ENCODE data around the gene TTC32.
"Not testable (repeated sequence)": the region's sequence is repeated elsewhere in the genome, so short reads cannot be mapped to it uniquely, and the experiment has no call there.

The TTC32 gene

DNA sequence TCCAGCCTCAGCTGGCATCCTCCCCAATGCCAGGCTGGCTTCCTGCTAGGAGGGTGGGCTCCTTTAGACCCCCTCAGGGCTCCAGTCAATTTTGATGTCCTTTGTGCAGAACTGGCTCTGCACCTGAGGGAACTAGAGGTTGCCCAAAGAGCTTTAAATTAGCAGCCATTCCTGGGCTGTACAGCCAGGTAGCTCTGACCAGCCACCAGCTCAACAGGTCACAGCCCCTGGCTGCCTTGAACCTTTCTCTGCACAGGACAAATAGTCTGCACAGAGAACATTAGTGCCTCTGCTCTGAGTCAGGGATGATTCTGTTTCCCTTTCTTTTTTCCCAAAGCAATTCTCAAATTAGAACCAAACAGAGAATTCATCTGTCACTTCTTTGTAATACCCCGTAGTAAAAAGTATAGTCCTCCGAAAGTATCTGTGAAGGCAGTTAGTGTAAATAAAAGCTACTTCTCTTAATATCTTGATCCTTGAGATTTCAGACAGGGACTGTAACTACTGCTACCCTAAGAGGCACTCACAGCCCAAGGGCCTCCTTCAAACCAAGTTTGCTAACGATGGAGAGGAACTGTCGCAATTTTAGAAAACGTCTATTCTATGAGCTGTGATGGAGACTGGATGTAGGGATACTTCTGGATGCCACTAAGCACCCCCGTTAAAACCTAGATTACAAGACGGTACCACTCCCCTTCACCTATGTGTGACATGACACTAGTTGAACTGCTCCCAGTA, 3.0 kb downstream of the TTC32 start:
- DNase-seq = no peak

DNA sequence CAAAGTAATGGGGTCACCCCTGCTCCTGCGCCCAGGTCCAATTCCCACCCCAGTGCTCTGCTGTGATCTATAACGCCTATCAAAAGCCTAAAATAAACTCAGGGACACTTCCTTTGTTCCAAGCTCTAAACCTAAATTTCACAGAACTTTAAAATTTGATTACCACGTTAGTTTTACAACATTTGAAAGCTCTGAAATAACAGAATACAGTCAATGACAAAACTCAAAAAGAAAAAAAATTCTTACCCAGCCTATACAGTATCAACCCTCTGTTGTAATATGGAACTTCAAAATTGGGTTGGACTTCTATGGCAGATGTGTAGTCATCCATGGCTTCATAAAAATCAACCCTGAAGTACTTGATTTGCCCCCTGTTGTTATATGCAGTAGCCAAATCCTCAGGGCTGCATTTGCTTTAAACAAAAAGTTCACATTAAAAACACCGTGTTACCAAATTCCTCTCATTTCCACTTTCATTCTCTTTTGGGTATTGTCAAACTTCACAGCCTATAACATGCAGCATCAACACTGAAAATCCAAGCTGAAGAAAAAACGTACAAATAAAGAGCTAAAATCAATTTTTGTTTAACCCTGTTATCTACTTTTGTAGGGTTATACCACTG, 4.0 kb downstream of the TTC32 start:
- DNase-seq = no peak

DNA sequence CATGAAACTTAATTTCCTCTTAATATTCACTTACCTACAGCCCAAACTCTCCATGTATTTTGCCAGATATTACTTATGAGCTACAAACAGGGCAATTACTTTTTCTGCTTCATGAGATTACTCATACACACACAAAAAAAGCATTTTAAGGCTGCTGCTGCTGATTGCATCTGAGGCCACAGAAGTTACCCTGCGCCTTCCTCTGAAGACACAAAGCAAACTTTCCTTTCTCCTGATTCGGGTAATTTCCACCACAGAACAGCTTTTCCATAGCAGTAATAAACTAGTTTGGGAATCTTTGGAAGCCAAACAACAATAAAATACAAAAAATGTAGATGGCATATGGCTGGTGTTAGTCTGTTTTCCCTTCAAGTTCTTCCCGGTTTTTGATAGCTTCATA, 6.2 kb downstream of the TTC32 start:
- no peak for DNase-seq

DNA sequence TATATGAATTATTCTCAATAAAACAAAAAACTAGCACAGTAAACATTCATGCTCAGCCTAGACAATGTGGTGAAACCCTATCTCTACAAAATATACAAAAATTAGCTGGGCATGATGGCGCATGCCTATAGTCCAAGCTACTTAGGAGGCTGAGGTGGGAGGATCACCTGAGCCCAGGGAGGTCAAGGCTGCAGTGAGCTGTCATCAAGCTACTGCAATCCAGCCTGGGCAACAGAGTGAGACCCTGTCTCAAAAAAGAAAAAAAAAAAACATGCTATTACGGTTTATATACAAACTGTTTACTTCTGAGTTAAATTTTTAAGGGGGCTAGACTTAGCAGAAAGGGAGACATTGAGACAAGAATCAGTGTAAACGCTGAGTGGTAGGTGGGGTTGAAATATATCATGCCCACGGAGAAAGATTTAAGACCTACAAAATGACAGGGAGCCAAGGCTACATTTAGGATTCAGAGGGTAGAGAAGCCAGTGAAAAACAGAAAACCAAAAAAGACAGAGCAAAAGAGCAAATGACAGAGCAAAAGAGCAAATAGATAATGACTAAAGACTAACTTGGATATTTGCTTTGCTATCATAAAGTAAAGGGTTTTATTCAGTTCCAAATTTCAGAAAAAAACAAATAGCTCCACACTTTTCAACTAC, 7.5 kb downstream of the TTC32 start:
- DNase-seq = no peak

DNA sequence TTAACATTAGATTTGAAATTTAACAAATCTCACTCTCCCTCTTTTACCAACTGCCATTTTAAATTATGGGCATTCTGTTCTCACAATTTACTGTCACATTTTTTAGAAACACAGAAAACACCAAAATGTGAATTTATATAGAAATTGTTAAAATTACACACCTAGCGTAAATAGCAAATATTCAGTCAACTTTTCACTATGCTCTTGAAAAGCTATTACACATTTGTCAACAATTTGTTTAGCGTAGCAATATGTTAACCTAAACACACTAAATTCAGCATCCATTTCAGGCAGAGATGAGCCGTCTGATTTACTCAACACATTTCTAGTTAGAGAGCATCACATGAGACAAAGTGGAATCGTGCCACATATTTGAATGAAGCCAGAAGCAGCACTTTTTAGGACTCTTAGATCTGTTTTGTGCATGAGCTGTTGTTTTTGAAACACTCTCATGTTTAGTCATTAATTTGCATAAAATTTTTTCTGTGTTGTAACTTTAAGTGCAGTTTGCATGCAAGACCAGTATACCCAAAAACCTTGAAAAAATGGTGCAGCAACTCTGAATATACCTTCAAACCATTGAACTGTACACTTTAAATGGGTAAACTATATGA, 8.2 kb downstream of the TTC32 start:
- DNase-seq = no peak

DNA sequence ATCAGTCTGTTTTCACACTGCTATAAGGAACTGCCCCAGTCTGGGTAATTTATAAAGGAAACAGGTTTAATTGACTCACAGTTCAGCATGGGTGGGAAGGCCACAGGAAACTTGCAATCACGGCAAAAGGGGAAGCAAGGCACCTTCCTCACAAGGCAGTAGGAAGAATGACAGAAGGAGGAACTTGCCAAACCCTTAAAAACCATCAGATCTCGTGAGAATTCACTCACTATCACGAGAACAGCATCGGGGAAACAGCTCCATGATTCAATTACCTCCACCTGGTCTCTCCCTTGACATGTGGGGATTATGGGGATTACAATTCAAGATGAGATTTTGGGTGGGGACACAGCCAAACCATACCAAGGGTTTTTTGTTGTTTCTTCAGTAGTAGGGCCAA, 9.8 kb downstream of the TTC32 start:
- not testable (repeated sequence) for DNase-seq

DNA sequence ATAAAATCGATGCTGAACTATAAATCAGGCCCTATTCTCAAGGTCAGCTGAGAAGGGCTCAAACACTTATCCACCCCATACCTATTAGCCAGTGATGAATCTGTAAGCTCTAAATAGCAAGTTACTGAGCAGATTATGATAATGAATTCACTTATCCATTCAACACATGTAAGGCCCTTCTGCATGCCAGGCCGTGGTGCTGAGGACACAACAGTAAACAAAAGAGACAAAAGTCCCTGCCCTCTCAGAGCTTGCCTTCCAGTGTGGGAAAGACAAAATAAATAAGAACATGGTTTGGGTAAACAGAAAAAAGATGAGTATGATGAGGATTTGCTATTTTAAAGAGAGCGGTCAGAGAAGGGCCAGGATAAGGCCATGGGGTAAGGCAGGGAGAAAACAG, 11.7 kb downstream of the TTC32 start:
- no peak for DNase-seq

DNA sequence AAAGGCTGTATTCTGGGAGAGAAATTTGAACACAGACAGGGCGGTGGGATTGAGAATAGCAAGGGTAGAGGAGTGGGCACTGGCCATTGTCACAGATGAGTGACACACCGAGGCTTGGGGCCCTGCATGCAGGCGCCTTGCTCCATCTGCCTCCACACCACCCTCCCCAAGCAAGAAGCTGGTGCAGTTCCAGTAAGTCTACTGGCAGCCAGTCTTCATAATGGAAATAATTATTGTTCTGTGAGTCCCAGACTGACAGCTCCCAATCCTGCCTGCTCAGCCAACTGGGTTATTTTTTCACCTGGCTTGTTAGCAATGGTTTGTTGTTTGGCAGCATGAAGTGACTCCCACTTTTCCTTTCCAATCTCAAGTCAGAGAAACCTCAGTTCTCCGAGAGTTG, 13.0 kb downstream of the TTC32 start:
- no peak for DNase-seq

DNA sequence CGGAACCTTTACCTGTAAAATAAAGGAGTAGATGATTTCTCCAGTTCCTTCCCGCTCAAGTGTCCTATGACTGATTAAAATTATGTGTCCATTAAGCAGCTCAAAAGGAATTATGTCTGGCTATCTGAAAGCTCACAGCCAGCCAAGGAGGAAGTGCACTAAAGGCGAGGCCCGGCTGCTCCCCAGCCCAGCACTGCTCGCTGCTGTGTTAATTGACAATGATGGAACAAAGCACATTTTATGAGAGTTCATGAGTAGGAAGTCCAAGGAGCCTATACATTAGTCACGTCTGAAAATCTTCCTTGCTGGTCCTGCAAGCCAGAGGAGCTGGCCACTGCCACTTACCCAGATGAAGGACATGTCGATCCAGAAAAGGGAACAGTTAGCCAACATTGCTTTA, 14.3 kb downstream of the TTC32 start:
- no peak for DNase-seq

DNA sequence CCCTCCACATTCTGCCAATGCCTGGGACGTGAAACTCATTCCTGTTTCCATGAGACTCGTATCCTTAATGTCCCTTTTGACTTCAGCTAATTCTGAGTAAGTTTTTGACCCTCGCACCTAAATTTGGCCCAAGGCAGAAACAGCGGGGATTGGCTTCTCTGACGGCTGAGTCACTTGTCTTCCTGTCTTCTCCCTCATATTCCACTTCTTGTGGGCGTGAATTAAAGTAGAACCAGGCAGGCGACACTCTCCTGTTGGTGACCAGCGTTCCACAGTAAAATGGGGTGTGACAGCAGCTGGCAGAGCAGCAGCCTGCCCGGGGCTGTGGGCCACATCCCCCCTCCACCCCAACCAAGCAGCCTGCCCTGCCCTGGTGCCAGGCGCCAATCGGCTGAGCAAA, 15.5 kb downstream of the TTC32 start:
- no peak for DNase-seq

DNA sequence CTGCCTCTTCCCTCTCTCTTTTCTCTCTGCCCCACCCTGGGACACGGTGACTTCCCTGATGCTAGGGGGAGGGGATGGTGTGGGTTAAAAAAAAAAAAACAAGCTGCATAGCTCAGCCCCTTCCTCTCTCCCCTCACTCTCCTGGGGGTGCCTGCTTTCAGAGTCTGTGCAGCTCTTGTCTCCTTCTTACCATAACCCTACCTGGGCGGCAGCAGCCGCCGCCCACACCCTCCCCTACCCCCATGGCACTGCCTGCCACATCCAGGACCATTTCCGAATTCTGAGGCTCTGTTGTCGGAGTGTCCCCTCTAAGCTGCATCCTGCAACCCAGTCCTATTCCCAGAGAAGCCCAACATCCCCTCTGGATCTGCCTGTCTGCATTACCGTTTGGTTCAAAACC, 16.0 kb downstream of the TTC32 start:
- DNase-seq = no peak

DNA sequence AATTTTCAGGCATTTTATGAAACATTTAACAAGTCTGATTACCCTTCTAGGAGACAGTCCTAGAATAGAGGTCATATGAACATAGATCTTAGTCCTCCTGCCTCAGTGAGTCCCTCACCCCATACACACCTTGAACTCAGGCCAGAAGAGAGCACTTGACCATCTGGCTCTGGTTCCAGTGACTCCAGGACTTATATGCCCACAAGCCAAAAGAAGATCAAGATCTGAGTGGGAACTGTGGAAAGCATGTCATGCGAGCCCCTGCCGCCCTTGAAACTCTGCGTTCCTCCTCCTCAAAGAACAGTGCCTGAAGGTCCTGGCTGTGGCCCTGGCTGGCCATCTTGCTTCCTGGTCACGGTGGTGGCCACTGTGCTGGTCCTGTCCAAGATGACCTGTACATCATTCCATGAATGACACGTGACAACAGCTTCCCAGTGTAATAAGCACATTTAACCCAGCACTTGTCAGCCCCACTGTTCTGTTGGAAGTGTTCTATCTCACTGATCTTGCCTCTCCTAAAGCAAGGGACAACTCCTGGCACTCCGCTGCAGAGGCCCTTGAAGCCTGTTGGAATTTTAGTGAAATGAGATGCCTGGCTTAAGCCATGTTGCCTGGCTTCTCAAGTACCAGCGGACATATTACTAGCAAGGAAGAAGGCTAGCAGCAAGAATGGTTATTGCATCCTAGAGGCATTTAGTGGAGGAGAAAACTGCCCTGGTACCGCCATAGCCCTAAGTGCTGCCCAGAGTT, 17.6 kb downstream of the TTC32 start:
- no peak for DNase-seq

DNA sequence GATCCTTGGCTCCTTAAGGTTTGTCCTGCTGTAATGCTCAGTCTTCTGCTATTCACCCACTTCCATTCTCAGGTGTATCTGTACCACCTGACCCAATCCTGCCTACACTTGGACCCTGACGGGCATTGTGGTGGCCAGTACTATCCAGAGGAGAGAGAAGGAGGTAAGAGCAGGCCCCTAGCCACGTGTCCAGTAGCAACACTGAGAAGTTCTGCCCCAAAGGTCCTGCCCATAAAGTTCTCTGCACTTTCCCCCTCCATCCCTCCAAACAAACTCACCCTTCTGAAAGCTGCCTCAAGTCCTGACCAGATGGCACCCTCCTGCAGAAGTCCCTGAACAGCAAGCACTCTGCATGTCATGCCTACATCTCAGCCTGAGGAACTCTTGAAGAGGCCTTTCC, 18.3 kb downstream of the TTC32 start:
- DNase-seq = no peak

DNA sequence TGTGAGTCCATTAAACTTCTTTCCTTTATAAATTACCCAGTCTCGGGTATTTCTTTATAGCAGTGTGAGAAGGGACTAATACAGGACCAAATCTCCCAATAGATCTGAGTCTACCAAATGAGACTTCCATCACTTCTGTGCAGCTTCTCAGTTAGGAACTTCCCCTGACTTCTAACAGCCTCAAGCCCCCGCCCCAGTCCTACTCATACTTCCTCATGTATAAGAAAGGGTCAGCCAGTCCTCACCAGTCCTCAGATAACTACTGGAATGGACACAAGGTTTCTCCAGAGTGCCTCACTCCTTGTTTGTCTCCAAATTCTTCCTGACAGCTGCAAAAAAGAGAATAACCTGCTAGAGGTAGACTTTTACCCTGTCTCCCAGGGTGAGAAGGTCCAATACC, 19.5 kb downstream of the TTC32 start:
- no peak for DNase-seq

DNA sequence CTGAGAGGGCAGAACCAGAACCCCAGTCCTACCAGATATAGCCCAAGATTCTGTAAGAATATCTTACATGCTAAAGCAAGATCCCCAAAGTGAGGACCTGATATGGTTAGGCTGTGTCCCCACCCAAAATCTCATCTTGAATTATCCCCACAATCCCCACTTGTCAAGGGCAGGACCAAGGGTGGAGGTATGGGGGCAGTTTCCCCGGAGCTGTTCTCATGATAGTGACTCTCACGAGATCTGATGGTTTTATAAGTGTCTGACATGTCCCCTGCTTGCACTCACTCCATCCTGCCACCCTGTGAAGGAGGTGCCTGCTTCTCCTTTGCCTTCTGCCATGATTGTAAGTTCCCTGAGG, 19.9 kb downstream of the TTC32 start:
- DNase-seq = no peak

DNA sequence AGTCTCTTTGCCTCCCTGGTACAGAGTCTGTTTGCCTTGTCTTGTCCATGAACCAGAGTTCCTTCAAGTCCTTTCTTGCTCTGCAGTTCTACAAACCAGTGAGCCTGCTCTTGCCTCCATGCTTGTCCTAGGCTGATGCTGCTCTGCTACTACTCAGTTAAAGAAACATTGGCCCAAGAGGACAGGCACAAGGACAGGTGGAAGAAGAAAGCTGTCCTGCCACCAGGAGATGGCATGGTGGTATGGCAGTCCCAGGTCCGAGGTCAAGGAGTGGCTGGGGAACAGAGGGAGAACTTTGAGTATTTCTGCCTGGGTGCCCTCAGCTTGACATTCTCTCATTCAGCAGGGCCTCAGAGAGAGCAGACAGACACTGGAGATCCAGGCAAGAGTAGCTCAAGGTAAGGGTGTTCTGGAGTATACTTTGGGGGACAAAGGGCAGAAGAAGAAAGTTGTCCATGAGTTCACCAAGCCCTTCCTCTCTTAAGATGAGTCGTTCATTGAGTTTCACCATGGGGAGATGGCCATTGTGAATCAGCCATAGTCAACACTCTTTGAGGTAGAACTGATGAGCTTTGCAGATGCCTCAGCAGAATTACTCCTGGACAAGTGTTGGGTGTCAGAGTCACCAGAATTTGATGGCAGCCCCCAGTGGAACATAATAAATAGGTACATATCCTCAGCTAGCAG, 20.4 kb downstream of the TTC32 start:
- no peak for DNase-seq

DNA sequence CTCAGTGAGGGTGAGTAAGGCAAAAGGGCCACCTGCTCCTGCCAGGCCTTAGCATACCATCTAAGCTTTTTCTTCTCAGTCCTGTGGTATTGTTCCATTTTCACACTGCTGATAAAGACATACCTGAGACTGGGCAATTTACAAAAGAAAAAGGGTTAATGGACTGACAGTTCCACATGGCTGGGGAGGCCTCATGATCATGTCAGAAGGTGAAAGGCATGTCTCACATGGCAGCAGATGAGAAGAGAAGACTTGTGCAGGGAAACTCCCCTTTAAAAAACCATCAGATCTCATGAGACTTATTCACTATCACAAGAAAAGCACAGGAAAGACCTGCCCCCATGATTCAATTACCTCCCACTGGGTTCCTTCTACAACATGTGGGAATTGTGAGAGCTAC, 21.6 kb downstream of the TTC32 start:
- DNase-seq = not testable (repeated sequence)

DNA sequence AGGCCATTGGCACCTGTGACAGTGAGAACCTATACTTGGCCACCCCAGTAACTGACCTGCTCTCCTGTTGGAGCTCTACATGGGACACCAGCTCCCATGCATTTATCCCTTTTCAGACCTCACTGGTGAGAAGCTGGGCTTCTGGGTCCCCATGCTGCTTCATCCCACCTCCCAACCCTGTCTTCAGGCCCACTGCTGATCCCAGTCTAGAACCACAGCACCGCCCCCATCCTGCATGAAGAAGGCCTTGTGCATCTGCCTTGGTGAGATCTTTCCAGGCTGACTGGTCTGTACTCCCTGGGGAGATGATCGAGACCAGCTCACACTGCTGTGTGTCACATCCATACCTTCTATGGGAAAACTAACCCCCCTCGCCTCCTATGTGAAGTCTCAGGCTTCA, 22.7 kb downstream of the TTC32 start:
- DNase-seq = no peak

DNA sequence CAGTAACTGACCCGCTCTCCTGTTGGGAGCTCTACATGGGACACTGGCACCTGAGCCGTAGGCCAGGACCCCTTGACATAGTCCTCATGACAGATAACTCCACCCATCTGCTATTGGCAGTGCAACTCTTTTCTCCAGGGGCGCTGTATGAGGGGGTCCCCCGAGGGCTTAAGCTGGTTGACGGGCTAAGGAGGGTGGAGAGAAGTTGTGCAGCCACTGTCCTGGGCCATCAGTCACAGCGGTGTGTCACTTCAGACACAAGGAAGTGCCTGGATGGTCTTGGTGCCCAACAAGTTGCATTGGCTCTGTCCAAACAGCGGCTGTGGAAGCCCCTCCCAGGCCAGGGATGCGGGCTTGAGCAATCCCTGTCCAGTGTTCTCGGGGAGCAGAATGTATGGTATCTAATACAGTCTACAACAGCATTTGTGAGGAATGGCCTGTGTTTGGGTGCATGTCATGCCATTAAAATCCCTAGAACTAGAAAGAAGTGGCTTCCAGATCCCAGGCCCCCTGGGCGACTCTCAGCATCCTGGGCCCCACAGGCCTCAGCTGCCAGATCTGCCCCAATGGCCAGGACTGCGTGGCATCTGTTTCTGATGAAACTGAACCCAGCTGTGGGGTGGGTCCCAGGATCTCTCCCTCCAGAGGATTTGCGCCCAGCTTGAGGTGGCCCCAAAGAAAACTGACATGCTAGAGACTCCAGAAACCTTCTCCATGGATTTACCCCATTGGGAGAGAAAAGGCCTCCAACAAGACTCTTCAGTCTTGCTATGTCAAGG, 23.3 kb downstream of the TTC32 start:
- no peak for DNase-seq

DNA sequence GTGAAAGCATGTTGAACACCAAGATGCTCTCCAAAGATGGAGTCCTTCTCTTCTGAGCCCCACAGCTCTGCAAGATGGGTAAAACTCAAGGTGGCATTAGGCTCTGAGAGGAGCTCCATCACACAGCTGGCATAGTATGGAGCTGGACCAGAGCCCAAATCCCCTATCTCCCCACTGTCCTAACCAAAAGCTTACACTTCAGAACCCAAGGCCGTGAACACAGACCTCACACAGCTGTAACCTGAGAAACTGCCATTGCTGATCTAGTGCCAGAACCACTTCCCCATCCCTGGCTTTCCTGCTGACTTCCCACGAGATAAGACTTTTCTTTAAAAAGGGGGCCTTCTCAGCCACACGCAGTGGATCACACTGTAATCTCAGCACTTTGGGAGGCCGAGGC, 25.0 kb downstream of the TTC32 start:
- no peak for DNase-seq

DNA sequence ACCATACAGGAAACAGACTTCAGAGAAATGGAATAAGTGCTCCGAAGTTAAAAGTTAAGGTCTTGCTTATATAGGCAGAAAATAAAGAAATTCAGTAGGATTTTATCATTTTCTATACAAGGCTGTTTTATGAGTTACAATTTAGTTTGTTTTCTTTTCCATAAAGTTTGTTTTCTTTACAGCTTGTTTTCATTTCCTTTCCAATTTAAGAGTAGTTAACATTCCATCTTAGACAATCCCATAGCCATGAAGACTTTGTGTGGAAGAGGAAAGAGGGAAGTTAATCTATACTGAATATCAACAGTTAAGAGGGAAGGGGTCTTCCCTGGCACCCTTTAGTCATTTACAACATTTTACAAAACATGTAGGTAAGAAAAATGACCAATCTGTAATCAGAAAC, 26.5 kb downstream of the TTC32 start:
- DNase-seq = no peak

DNA sequence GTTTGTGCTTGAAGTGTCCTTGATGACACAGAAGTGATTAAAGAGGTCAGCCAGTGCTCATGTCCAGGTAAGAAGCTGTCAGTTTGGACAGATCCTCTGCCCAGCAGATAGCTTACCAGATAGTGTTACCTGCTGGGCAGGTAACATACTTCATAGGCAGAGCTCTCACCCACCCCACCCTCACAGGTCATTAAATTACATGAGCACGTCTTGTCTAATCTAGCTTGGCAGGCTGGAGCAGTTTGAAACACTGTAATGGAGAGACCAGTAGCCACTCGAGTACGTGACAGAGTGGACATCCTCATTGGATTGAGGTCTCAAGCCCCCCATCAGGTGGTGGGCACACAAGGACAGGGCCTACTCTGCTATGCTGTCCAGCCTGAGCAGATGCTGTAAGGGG, 27.1 kb downstream of the TTC32 start:
- no peak for DNase-seq

Measured in NCI-H226 (cell line).